Neural crest cell (in vitro differentiated cells): Measurements from ENCODE around the gene RIOK3. TPM values are rescaled to one million over a fixed set of nuclear protein-coding genes. Genes with fewer than 3 reads are reported as not detected.

Source experiments
- DNase-seq: peaks from one replicate; pipeline ENCODE4 v3.0.0; 2021; ENCODE audit warnings: low read depth, mixed read lengths, low spot score
- H3K27ac Mint-ChIP-seq: one replicate; pipeline ENCODE4 v1.8.0; 2021; ENCODE audit warnings: mild to moderate bottlenecking, mixed read lengths; ENCODE audit not compliant: unreplicated experiment
- H3K27me3 Mint-ChIP-seq: 2 replicates; pipeline ENCODE4 v1.8.0; 2021; ENCODE audit warnings: low read depth, mild to moderate bottlenecking, mixed read lengths
- H3K36me3 Mint-ChIP-seq: 2 replicates; pipeline ENCODE4 v1.8.0; 2021; ENCODE audit warnings: low read depth, mild to moderate bottlenecking, mixed read lengths
- H3K4me1 Mint-ChIP-seq: 2 replicates; pipeline ENCODE4 v1.8.0; 2021; ENCODE audit warnings: mixed read lengths
- H3K4me3 Mint-ChIP-seq: one replicate; pipeline ENCODE4 v1.8.0; 2021; ENCODE audit warnings: mild to moderate bottlenecking, mixed read lengths
- H3K9me3 Mint-ChIP-seq: 2 replicates; pipeline ENCODE4 v1.8.0; 2021; ENCODE audit warnings: mixed read lengths
- total RNA-seq: library from RNA; stranded (reverse); gene quantifications from 2 replicates; pipeline ENCODE4 v1.2.1, GENCODE V29; 2021
- TF ChIP-seq, protein P1 (sequence below): fragments of 200-600 bp; sonication (generic); conservative IDR thresholded peaks from 2 replicates; pipeline ENCODE4 v1.5.0; 2021; ENCODE audit warnings: antibody characterized with exemption, mild to moderate bottlenecking

Gene RIOK3
- total RNA-seq, 1 donor from 2014 or later, result 39.4 TPM

DNA sequence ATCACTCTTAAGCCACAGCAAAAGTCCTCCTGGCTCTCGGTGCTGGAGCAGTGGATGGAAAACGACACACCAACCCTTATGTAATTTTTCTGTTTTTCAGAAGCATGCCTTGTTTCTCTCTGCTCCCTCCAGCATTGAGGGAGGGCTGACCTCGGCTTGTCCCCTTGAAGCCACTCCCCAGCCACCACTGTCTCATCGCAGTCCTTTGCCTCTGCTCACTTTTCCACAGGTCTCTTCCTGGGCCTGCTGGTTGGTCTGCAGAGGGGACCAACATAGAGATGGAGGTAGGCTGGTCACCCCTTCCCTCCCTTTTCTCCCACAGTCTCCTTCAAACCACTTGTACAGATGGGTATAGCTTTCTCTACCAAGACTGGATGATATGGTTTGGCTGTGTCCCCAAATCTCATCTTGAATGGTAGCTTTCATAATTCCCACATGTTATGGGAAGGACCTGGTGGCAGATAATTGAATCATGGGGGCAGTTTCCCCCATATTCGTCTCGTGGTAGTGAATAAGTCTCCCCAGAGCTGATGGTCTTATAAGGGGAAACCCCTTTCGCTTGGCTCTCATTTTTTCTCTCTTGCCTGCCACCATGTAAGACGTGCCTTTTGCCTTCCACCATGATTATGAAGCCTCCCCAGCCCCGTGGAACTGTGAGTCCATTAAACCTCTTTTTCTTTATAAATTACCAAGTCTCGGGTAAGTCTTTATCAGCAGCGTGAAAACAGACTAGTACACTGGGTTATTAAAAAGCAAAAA, 14.3 kb upstream of the RIOK3 start:
- Mint-ChIP-seq H3K36me3 (no peaks in the 10 kb centered on the region), H3K27me3 (no peaks in the 10 kb centered on the region), H3K27ac (no peak overlapping the region), H3K9me3 (no peaks in the 10 kb centered on the region), H3K4me3 (peak overlapping the region; percentile 97), H3K4me1 (peaks cover 18% of the 10 kb centered on the region)
- TF ChIP-seq, protein P1, sequence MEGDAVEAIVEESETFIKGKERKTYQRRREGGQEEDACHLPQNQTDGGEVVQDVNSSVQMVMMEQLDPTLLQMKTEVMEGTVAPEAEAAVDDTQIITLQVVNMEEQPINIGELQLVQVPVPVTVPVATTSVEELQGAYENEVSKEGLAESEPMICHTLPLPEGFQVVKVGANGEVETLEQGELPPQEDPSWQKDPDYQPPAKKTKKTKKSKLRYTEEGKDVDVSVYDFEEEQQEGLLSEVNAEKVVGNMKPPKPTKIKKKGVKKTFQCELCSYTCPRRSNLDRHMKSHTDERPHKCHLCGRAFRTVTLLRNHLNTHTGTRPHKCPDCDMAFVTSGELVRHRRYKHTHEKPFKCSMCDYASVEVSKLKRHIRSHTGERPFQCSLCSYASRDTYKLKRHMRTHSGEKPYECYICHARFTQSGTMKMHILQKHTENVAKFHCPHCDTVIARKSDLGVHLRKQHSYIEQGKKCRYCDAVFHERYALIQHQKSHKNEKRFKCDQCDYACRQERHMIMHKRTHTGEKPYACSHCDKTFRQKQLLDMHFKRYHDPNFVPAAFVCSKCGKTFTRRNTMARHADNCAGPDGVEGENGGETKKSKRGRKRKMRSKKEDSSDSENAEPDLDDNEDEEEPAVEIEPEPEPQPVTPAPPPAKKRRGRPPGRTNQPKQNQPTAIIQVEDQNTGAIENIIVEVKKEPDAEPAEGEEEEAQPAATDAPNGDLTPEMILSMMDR, result no peak
- DNase-seq, result no peak

DNA sequence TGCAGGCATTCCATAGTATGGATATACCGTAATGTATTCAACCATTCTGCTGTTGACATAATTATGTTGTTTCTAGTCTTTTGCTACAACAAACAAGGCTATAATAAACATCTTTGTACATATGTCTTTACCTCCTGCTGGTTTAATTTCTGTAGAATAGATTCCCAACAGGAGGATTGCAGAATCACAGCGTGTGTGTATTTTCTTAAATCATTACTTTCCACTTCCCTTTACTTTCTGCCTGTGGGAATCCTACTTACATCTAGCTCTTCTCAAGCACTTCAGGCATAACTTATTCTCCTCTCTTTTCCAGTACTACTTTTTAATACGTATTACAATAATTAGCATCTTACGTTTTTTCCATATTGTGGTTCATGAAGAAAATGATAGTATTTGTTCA, 13.0 kb upstream of the RIOK3 start:
- peaks cover 18% of the 10 kb centered on the region for H3K4me1 Mint-ChIP-seq
- peaks cover 4% of the 10 kb centered on the region for H3K27me3 Mint-ChIP-seq
- H3K9me3 Mint-ChIP-seq, result no peaks in the 10 kb centered on the region
- no peaks in the 10 kb centered on the region for H3K36me3 Mint-ChIP-seq
- no peak overlapping the region for H3K27ac Mint-ChIP-seq
- no peak for DNase-seq
- H3K4me3 Mint-ChIP-seq, result peak overlapping the region; percentile 48
- TF ChIP-seq, protein P1, result no peak

DNA sequence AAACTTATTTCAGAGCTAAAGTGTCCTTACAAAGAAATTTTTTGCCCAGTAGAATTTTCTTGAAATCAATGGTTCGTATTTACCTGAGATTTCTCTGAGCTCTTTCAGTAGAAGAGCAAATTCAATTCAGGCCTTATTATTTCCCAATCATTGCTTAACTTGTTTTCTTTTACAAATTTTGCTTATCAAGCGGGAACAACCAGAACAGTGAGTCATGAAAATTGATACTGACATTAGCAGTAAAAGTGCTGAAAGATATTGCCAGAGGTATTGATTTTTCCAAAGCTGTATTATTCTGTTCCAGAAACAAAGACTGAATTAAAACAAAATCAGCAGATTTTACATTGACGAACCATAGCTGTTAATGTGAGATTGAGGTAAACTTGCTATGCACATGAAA, 10.1 kb upstream of the RIOK3 start:
- peaks cover 7% of the 10 kb centered on the region for H3K4me1 Mint-ChIP-seq
- no peaks in the 10 kb centered on the region for H3K9me3 Mint-ChIP-seq
- no peaks in the 10 kb centered on the region for H3K36me3 Mint-ChIP-seq
- H3K27ac Mint-ChIP-seq, result no peak overlapping the region
- peaks cover 15% of the 10 kb centered on the region for H3K27me3 Mint-ChIP-seq
- no peak overlapping the region for H3K4me3 Mint-ChIP-seq
- TF ChIP-seq, protein P1, result no peak
- DNase-seq, result no peak

DNA sequence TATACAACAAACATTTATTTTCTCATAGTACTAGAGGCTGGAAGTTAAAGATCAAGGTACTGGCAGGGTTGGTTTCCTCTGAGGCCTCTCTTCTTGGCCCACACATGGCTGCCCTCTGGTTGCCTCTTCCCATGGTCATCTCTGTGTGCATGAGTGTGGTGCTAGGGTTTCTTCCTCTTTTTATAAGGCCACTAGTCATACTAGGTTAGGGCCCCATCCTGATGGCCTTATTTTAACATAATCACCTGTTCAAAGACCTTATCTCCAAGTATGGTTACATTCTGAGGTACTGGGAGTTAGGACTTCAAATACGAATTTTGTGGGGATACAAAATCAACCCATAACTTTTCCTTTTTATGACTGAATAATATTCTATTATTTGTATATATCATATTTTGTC, 4.8 kb upstream of the RIOK3 start:
- Mint-ChIP-seq H3K27me3 (peaks cover 18% of the 10 kb centered on the region), H3K27ac (no peak overlapping the region), H3K4me3 (no peak overlapping the region), H3K4me1 (peaks cover 8% of the 10 kb centered on the region), H3K36me3 (no peaks in the 10 kb centered on the region), H3K9me3 (no peaks in the 10 kb centered on the region)
- no peak for DNase-seq
- TF ChIP-seq, protein P1, result no peak

DNA sequence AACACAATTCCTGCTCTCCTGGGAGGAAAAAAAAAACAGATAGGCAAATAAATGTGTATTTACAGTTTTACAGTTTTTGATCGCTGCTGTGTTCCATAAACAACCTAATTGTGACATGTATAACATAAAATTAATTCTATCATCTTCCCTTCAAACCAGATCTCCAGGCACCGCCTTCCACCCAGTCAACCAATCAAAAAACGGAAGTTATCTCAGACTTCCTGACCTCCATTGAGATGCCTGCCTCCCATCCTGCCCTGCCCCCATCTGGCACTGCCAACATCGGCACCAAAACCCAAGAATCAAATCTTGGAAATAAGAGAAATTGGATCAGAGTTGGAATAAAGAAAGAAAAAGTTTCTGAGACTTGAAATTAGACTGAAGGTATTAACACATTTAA, 3.1 kb upstream of the RIOK3 start:
- peaks cover 24% of the 10 kb centered on the region for H3K4me1 Mint-ChIP-seq
- H3K27ac Mint-ChIP-seq, result no peak overlapping the region
- no peak for DNase-seq
- H3K36me3 Mint-ChIP-seq, result no peaks in the 10 kb centered on the region
- peaks cover 15% of the 10 kb centered on the region for H3K27me3 Mint-ChIP-seq
- peak overlapping the region; percentile 35 for H3K4me3 Mint-ChIP-seq
- TF ChIP-seq, protein P1, result no peak
- no peaks in the 10 kb centered on the region for H3K9me3 Mint-ChIP-seq
